GM12878 (cell line): ENCODE data around the gene PRDM16. TPM values are rescaled to one million over a fixed set of nuclear protein-coding genes. Genes with fewer than 3 reads are reported as not detected.

ENCODE experiments used
- ATAC-seq: fragments of 200-7000 bp; cut with Tn5 transposase; 3 replicates; pipeline ENCODE4 v1.9.1; 2020; ENCODE audit warnings: mild to moderate bottlenecking, moderate library complexity
- BruUV-seq: library from RNA; stranded (reverse); fragments of 400-500 nt; replicated peaks from 2 replicates; lab custom pipeline; 2021; lab: Mats Ljungman, UMichigan
- CTCF ChIA-PET: fragments of 300-600 bp; sonication (Branson Sonifier 250); formaldehyde crosslinking; extraction: SDS; loops from one replicate; lab custom pipeline; 2021; ENCODE audit warnings: inconsistent platforms; lab: Yijun Ruan, JAX
- POLR2A ChIA-PET: fragments of 350-600 bp; formaldehyde crosslinking; extraction: SDS; loops from one replicate; lab custom pipeline; 2021; ENCODE audit warnings: inconsistent platforms; lab: Charles Lee
- RAD21 ChIA-PET: fragments of 300-600 bp; sonication (Branson Sonifier 250); formaldehyde crosslinking; loops from one replicate; lab custom pipeline; 2023; ENCODE audit warnings: antibody characterized with exemption; ENCODE audit not compliant: unreplicated experiment; lab: Charles Lee
- SMC1A ChIA-PET: fragments of 300-600 bp; sonication (Branson Sonifier 250); formaldehyde crosslinking; loops from one replicate; lab custom pipeline; 2023; ENCODE audit not compliant: unreplicated experiment, uncharacterized antibody; lab: Charles Lee
- DNase-seq: peaks from one replicate; pipeline ENCODE4 v3.0.0-alpha.2; 2011; ENCODE audit warnings: low read depth, low spot score
- FAIRE-seq: peaks from 3 replicates; lab custom pipeline; 2011; peaks lifted over from hg19 to GRCh38; lab: Jason Lieb, UNC
- H2AFZ ChIP-seq: 2 replicates; pipeline ENCODE4 v1.6.0; 2011; ENCODE audit warnings: low read depth, low read length, control low read depth; ENCODE audit not compliant: control insufficient read depth
- H3K27ac ChIP-seq: 2 replicates; pipeline ENCODE4 v1.5.1; 2011; ENCODE audit warnings: control low read depth; ENCODE audit not compliant: control insufficient read depth, insufficient read depth
- H3K27me3 ChIP-seq, 2 experiments: replicated peaks in 1 of 2; 2 replicates each; pipeline versions ENCODE4 v1.6.0 to v1.6.1; 2011; ENCODE audit warnings: low read length in 1 of 2; ENCODE audit not compliant: control insufficient read depth in 2 of 2, insufficient read depth in 2 of 2
- H3K36me3 ChIP-seq, 2 experiments: 2 replicates each; pipeline ENCODE4 v1.5.1; 2011; ENCODE audit warnings: low read length in 1 of 2; ENCODE audit not compliant: control insufficient read depth in 2 of 2, insufficient read depth in 2 of 2
- H3K4me1 ChIP-seq: 2 replicates; pipeline ENCODE4 v1.6.1; 2011; ENCODE audit warnings: mild to moderate bottlenecking, low read length, moderate library complexity, mixed read lengths; ENCODE audit not compliant: control insufficient read depth, insufficient read depth
- H3K4me2 ChIP-seq: 2 replicates; pipeline ENCODE4 v1.6.0; 2011; ENCODE audit warnings: control low read depth; ENCODE audit not compliant: control insufficient read depth, insufficient read depth
- H3K4me3 ChIP-seq: fragments of 200-600 bp; sonication (generic); 2 replicates; pipeline ENCODE4 v1.5.1; 2016
- H3K79me2 ChIP-seq: 2 replicates; pipeline ENCODE4 v1.6.0; 2011; ENCODE audit warnings: low read length; ENCODE audit not compliant: control insufficient read depth, insufficient read depth
- H3K9ac ChIP-seq: 2 replicates; pipeline ENCODE4 v1.8.0; 2011; ENCODE audit warnings: low read length, control low read depth, mixed read lengths; ENCODE audit not compliant: control insufficient read depth, insufficient read depth
- H3K9me3 ChIP-seq: replicated peaks from 3 replicates; pipeline ENCODE4 v1.5.1; 2011; ENCODE audit warnings: mild to moderate bottlenecking, low read length; ENCODE audit not compliant: control insufficient read depth, insufficient read depth
- H4K20me1 ChIP-seq: 2 replicates; pipeline ENCODE4 v1.6.0; 2011; ENCODE audit not compliant: control insufficient read depth, insufficient read depth
- BCLAF1 ChIP-seq: fragments of 450-650 bp; IDR thresholded peaks from 2 replicates; pipeline ENCODE4 v1.6.1; 2017; ENCODE audit warnings: antibody characterized with exemption, mild to moderate bottlenecking, moderate library complexity
- CBX3 ChIP-seq: fragments of 200-600 bp; sonication (generic); IDR thresholded peaks from 2 replicates; pipeline ENCODE4 v1.6.1; 2016; ENCODE audit warnings: low read depth, borderline replicate concordance
- CTCF ChIP-seq, 3 experiments: IDR thresholded peaks in 2 of 3; conservative IDR thresholded peaks in 1 of 3; 2 replicates each; pipeline ENCODE4 v1.5.1; 2011; ENCODE audit warnings: low read depth in 3 of 3, low read length in 3 of 3, mild to moderate bottlenecking in 3 of 3, control low read depth in 2 of 3, moderate library complexity in 2 of 3, inconsistent platforms in 1 of 3, mixed read lengths in 1 of 3; ENCODE audit not compliant: control insufficient read depth in 2 of 3, insufficient read depth in 1 of 3; ENCODE audit errors: extremely low read depth in 1 of 3
- EGR1 ChIP-seq, 2 experiments: IDR thresholded peaks; 1 replicate in 1 of 2; 2 replicates in 1 of 2; pipeline ENCODE4 v1.6.1; 2011 to 2012; ENCODE audit warnings: low read depth in 2 of 2, low read length in 2 of 2, borderline replicate concordance in 1 of 2, mild to moderate bottlenecking in 1 of 2, moderate library complexity in 1 of 2
- HCFC1 ChIP-seq: fragments of 150-350 bp; IDR thresholded peaks from 2 replicates; pipeline ENCODE4 v1.6.1; 2014; ENCODE audit warnings: low read length
- JUNB ChIP-seq: IDR thresholded peaks from 2 replicates; pipeline ENCODE4 v1.6.1; 2016; ENCODE audit warnings: antibody characterized with exemption, mild to moderate bottlenecking
- POLR2A ChIP-seq: IDR thresholded peaks from 2 replicates; pipeline ENCODE4 v1.6.1; 2011; ENCODE audit warnings: low read depth, mild to moderate bottlenecking, low read length
- POLR2AphosphoS5 ChIP-seq: IDR thresholded peaks from 2 replicates; pipeline ENCODE4 v1.6.1; 2011; ENCODE audit warnings: mild to moderate bottlenecking, low read length, inconsistent platforms
- RUNX3 ChIP-seq: IDR thresholded peaks from 2 replicates; pipeline ENCODE4 v1.6.1; 2012; ENCODE audit warnings: low read length, inconsistent platforms
- SMC3 ChIP-seq: IDR thresholded peaks from 2 replicates; pipeline ENCODE4 v1.6.1; 2011; ENCODE audit warnings: low read length, improper control_type of control experiment, borderline replicate concordance
- SP1 ChIP-seq: IDR thresholded peaks from one replicate; pipeline ENCODE4 v1.6.1; 2011; ENCODE audit warnings: low read depth, low read length
- WGBS: methylation state at CpG from one replicate; pipeline ENCODE4 v1.1.6; 2016; ENCODE audit warnings: low lambda C conversion rate; ENCODE audit not compliant: insufficient replicate concordance, insufficient coverage; ENCODE audit errors: missing lambda C conversion rate; 5-methylcytosine and 5-hydroxymethylcytosine counted together
- in situ Hi-C: fragments of 300-500 bp; cut with MboI; formaldehyde crosslinking; loops from 9 replicates; pipeline ENCODE4 v1.14.3; 2018; ENCODE audit warnings: mixed read lengths
- intact Hi-C: fragments of 100-400 bp; cut with micrococcal nuclease; formaldehyde crosslinking; loops from one replicate; pipeline ENCODE4 v1.14.2; 2022; ENCODE audit not compliant: unreplicated experiment
- polyA plus RNA-seq, 11 experiments: library from polyadenylated mRNA; depleted of rRNA in 4 of 11; unstranded in 6 of 11; stranded (reverse) in 5 of 11; fragments of >200 nt; fragmentation: Nextera tagmentation in 4 of 11; fragmentation: Illumina TruSeq in 1 of 11; extraction: Ambion mirVana in 4 of 11; extraction: Trizol in 1 of 11; gene quantifications; 1 replicate in 1 of 11; 2 replicates in 10 of 11; pipeline versions ENCODE4 v1.2.1 to v1.2.3, GENCODE V29; 2011 to 2016; ENCODE audit warnings: inconsistent platforms in 2 of 11, missing spikeins in 2 of 11, low read depth in 1 of 11
- total RNA-seq, 4 experiments: library from RNA; depleted of rRNA in 3 of 4; stranded (reverse); fragments of >200 nt in 3 of 4; fragmentation: Illumina TruSeq in 1 of 4; extraction: Trizol in 1 of 4; gene quantifications; 2 replicates each; pipeline versions ENCODE4 v1.2.1 to v1.2.3, GENCODE V29; 2013 to 2021

PRDM16 gene
- total and polyA plus RNA-seq, 10 of the 15 experiments (the other 5 are each of a cell fraction or from before 2014, with no cell fraction given), result 0.03 TPM; not detected in 9

DNA sequence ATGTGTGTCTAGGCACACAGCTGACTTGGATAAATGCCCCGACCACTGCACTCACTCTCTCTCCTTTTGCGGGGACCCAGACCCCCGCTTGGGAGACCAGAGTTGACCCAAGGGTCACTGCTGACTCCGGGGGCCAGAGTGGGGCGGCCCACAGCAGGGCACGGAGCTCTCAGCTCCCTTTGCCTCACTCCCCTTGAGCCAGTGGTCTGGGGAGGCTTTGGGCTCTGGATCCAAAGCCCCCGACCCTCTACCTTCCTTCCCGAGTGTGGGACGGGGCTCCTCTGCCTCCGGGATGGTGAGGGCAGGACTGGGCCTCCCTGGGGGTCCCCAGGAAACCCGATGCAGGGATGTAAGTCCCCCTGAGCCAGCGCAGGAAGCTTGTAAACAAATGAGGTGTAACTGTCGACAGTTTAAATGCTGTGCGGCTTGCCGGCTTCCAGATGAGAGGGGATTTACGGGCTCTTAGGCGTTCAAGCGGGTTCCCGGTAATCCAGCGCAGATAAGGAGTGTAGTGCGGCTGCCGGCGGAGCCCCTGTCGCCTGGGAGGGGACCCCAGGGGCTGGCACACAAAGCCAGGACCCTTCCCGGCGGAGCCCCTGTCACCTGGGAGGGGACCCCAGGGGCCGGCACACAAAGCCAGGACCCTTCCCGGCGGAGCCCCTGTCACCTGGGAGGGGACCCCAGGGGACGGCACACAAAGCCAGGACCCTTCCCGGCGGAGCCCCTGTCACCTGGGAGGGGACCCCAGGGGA is 40.3 kb upstream of the PRDM16 start:
- H3K4me1 ChIP-seq, result no peaks in the 10 kb centered on the region
- no peaks in the 10 kb centered on the region for H3K27me3 ChIP-seq
- no peak overlapping the region for H3K27ac ChIP-seq
- no peak for TF ChIP-seq HCFC1
- TF ChIP-seq POLR2A, result no peak
- no peak for TF ChIP-seq CTCF (IDR thresholded peaks at IDR 0.05 in 2 of 3, conservative IDR thresholded peaks at IDR 0.05 in 1 of 3; ENCODE audit: control insufficient read depth in 2 of 3, extremely low read depth in 1 of 3, insufficient read depth in 1 of 3, low read depth in 3 of 3, low read length in 3 of 3)
- TF ChIP-seq RUNX3, result no peak
- no peak for TF ChIP-seq JUNB
- TF ChIP-seq EGR1 (IDR thresholded peaks at IDR 0.05; ENCODE audit: borderline replicate concordance in 1 of 2, low read depth in 2 of 2, low read length in 2 of 2), result no peak
- TF ChIP-seq BCLAF1, result no peak
- TF ChIP-seq CBX3, result no peak
- no peak for TF ChIP-seq SP1
- TF ChIP-seq POLR2AphosphoS5, result no peak
- no peak for TF ChIP-seq SMC3
- H3K4me3 ChIP-seq, result no peak overlapping the region
- RAD21 ChIA-PET, result no interaction called here
- H3K9ac ChIP-seq, result no peak overlapping the region
- WGBS, result 29% methylated on average over 31 of the region's 32 CpGs
- H3K36me3 ChIP-seq, result no peaks in the 10 kb centered on the region
- H3K79me2 ChIP-seq, result no peaks in the 10 kb centered on the region
- BruUV-seq, result no TSS peak
- POLR2A ChIA-PET, result no interaction called here
- H2AFZ ChIP-seq, result no peak overlapping the region
- CTCF ChIA-PET, result no interaction called here
- ATAC-seq (no peak), FAIRE-seq (no peak), DNase-seq (no peak)
- H4K20me1 ChIP-seq, result no peaks in the 10 kb centered on the region
- no peak overlapping the region for H3K4me2 ChIP-seq
- no peaks in the 10 kb centered on the region for H3K9me3 ChIP-seq
- in situ Hi-C loops (no loop called here), intact Hi-C loops (no loop called here)
- SMC1A ChIA-PET, result no interaction called here
